HG03139 (cell line): ENCODE results near the gene DAO.
"Not testable (repeated sequence)": the region's sequence is repeated elsewhere in the genome, so short reads cannot be mapped to it uniquely, and the experiment has no call there.

ENCODE experiments used
- ATAC-seq: cut with Tn5 transposase; IDR thresholded peaks from one replicate; pipeline ENCODE4 v1.9.1; 2021; ENCODE audit not compliant: unreplicated experiment

DAO gene

DNA sequence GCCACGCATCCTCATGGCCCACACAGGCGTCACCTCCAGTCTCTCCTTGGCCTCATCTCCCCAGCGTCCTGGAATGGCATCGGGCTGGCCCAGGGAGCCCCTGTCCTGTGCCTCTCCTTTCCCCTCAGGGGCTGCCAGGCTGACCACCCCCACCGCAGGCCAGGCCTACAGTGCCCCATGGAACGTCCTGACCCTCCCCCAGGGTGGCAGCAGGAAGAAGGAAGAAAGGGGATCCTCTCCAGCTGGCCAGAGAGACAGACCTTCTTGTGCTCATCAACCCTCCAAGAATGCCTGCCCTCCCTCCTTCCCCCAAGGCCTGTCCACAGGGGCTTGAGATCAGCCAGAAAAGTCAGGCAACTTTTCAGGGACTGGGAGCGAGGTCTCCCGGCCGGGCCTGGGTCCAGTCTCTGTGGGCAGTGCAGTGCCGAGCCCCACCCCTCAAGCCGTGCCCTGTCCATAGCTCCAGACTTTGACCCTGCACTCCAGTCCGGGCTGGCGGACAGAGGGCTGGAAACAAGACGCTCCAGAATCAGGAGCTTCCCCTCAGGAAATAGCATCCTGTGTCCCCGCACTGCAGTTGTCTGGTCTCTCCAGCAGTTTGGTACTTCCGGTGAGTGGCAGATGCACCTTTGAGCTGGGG lies at the start of gene DAO:
TSS of gene DAO (plus strand) at position 478 of the 640 bp plus-strand sequence. CDS start 4,915 bp downstream, outside the sequence.
- ATAC-seq: no peak

DNA sequence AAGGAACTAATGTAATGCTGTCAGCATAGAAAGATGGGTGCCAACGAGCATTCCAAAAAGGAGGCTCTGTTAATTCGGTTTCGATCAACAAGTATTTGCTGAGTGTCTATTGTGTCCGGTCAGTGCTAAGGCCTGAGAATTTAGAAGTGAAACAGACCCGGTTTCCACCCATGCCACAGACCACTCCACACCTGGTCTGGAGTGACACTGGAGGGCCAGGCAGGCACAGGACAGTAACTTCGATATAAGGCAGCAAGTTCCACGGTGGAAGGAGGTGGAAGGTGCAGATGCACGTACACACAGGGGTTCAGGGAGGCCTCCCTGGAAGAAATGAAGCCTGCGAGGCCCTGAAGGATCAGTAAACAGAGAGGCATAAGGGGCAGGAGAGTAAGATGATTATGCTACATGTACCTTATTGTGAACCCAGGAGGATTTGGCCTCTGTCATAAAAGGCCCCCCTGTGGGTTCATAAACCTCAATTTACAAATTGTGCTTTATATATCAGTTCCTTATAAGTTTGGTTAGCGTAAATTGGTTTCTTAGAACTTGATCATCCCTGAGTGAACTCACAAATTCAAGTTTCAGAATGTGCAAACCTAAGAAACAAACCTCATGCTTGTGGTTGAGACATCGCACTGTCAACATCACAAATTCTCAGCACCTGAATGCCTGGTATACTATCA lies 48.4 kb upstream of the DAO start:
- ATAC-seq: peak; percentile 44

DNA sequence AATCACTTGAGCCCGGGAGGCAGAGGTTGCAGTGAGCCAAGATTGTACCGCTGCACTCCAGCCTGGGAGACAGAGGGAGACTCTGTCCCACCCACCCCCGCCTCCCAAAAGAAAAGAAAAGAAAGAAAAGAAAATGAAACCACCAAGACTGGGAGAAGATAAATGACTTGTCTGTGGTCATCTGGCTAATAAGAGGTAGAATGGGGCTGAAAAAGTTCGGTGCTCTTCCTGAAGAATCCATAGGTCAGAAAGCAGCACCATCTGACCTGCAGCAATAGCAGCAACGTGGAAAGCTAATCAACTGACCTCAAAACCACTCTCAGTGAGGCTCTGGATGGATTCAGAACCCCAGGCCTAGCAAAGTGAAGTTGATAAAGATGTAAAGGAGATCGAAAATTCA lies 47.7 kb upstream of the DAO start:
- ATAC-seq: no peak

DNA sequence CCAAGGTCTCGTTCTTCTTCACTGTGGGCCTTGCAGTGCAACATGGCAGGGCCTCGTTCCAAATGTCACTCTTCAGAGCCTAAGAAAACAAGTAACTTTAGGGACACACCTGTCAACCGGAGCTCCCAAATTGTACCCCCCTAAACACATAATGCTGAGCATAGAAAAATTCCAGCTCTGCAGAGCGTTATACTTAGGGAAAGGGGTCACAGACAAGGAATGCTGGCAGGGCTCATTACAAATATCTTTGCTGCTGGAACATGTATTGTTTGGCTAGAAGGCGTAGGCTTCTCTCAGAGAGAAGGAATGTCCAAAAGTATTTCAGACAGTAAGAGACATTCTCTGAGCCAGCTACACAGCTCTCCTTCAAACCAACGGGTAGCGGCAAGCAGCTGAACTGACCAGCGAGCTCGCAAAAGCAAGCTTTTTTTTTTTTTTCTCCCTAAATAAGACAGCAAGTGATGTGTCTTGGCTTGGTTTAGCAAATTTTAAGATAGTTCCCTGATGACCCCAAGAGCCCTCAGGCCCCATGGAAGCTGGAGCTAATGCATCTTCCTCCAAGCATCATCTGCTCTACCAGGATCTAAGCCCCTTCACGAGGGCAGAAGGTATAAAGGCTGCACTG lies 47.0 kb upstream of the DAO start:
- ATAC-seq: no peak

DNA sequence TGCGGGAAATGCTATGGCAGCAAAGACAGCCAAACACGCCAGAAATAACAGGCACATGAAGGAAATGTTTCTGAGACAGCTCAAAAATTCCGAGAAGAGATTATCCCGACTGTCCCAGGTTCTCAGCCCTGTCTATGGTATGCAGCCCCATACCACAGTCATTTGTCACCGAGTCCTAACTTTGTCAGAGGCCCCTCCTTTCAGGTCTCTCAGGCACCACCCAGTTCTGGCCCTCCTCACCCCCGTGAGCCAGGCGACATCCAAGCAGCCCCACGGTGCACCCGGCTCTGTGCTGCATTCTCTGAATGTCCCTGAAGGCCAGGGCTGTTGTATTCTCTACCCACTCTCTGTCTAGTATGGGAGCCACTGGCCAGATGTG lies 46.5 kb upstream of the DAO start:
- ATAC-seq: no peak

DNA sequence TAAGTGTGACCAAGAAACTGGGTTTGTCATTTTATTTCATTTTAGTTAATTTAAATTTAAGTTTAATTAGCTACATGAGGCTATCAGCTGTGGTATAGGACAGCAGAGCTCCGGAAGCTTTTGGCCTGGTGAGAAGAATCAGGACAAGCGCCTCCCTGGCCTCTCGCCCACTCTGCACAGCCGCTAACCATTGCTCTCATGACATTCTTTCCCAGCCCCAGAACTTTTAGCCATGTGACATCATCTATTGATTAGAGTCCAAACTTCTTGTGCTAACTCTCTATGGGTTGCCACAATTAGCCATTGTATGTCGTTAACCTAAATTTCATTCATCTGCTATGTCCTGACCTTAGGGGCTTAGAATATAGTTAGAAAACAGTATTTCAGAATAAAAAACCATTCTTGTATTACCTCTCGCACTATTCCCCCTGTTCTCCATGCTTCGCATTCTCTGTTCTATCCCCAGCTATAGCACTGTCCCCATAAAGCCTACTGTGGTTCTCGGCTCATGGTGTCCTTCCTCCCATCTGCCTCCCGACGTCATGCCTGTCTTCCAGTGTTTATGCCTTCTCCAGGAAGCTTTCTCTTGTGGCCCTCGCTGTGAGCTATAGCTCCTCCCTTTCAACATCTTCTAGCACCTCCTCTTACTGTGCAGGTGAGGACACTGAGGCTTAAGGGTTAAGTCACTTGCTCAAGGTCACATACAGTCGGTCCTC lies 46.0 kb upstream of the DAO start:
- ATAC-seq: no peak

DNA sequence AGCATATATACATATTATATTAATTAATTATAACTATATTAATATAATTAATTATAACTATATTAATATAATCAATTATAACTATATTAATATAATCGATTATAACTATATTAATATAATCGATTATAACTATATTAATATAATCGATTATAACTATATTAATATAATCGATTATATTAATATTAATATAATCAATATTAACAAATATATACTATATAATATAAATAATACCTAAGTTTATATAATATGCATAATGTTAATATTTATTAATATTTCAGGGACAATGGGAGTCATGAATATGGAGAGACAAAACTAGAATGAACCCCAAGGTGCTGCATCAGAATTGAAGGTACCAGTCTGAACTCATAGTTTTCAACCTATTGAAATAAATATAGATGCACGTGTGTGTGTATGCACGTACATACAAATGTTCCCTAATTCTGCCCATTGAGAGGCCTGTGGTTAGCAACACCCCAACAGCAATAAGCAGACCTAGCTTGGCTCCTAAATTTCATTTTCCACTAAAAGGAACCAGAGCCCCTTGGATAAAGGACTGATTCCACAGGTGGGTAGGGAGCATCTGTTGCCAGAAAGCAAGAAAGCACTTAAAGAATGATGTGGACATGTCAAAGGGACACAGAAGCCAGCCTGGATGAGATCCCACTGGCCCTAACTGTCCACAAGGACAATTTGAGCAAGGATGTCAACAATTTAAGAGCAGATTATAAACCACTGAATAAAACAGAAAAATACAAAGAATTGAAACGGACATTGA lies 43.8 kb upstream of the DAO start:
- no peak for ATAC-seq

DNA sequence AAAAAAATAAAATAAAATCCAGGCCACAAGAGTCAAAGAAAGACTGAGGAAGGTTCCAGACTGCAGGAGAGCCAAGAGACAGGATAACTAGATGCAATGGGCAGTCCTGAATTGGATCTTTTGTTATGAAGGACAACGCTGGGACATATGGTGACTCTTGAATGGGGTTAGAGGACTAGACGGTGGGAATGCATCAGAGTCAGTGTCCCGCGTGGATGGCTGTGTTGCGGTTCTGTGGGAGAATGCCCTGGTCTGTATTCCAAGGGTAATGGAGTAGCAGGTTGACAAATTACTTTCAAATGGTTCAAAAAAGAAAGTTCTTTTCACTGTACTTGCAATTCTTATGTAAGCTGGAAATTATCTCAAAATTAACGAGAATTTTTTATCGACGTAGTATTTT lies 42.7 kb upstream of the DAO start:
- ATAC-seq: no peak

DNA sequence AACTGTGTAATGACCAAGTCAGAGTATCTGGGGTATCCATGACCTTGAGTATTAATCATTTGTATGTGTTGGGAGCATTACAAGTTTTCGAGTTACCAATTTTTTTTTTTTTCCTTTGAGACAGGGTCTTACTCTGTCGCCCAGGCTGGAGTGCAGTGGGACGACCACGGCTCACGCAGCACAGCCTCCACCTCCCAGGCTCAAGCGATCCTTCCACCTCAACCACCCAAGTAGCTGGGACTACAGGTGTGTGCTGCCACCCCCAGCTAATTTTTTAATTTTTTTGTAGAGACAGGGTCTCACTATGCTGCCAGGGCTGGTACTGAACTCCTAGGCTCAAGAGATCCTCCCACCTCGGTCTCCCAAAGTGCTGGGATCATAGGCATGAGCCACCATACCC lies 42.2 kb upstream of the DAO start:
- no peak for ATAC-seq

DNA sequence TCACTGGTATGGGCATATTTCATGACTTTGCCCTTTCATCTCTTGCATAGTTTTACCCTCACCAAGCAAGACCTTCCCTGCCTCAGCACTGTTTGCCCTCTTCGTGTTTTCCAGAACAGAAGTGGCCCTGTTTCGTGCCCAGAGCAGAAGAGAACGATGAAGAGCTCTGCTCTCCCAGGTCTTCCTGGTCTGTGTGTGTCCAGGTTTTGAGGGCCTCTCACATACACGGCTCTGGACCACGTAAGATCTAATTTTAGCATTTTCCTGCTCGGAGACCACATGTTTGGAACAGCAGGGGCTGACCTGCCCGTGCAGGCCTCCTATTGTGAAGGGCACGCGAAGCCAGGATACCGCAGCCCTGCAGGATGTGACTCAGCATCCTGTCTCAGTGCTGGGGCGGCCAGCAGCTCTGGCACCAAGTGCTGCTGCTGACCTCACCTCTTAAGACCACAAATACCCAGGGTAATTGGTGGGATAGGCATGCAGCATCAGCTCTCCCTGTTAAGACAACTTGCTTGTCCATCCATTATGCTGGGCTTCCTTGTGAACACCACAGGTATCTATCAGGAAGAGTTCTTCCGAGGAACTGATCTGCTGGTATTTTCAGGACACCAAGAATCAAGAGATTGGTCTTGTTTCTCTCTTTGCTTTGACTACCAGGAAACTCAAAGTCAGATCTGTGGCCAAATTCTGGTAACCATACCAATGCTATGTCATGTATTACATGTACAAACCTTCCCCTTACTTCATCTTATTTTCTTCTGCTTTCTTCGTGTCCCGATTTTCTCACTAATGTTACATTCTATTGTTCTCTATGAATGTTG lies 41.5 kb upstream of the DAO start:
- ATAC-seq: peak; percentile 80

DNA sequence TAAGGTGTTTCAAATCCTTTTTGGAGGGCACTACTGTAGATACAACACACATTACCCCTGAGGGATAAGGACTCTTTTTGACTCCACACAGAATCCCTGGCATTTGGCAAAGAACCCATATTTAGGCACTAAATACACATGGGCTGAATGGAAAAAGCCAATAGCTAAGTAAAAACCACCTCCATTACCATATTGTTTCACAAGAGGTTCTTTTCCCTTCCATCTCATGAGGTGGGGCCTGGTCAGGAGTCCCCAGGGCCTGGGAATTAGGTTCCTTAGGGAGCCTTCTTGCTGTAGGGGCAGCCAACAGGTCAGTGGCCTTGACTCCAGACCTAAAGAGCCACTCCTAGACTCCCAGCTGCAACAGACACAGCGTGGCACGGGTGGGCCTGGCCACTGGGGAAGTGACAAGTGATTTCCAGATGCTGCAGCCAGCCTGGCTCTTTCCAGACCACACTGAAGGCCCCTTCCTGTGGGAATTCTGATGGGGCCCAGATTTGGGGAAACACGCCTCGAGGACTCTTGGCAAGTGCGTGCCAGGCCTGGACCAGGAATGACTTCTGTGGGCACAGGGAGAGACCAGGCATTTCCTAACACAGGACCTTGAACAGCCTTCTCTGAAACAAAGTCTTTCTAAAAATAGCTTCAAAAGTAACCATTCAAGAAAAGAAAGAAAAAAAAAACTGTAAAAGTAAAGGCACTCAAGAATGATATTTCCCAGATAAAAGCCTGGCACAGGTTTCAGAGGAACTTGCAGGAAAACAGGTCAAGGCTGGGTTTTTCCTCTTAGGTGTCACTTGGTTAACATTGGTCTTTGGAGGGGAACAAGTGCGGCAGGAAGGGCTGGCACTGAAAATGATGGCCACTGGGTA lies 40.6 kb upstream of the DAO start:
- ATAC-seq: no peak

DNA sequence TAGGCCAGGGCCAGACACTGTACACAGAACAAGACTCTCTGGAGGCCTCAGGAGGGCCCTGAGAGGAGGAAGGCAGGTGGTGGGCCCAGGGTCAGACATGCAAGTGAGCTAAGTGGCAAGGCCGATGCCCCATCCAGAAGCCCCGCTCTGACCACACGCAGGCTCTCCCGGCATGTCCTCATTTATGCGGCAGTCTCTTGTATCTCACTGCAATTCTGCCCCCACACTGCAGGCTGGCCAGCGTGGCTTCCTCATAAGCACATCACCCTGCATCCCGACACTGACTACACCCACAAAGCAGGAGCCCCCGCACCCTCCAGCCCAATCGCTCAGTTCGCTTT lies 40.0 kb upstream of the DAO start:
- ATAC-seq: no peak

DNA sequence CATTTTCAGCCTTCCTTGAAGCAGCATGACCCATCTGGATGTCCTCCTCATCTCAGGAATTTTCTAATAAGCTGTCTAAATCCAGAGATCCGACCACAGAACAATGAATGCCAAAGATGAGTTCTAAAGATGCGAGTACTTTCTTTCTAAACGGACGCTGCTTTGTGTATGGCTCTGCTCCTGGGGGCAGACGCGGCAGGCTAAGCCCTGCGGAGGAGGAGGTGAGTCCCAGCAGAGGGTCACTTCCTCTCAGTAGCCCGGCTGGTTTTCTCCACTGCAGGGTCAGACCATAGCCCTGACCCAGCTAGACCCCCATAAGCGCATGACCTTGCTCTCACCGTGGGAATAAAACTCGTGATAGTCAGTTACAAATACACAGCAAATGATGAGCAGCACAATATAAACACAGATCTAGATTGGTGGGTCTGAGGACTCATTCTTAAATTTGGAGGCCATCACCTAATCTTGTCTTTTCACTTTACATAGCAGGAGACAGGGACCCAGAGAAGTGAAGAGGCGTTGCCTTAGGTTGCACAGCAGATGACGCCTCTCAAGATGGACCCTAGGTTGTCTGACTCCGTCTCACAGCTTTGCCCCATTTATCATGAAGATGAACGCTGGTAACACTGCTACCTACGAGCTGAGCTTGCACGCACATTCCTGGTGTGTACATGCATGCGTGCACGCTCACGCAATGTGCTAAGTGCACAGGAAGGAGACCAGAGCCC lies 39.1 kb upstream of the DAO start:
- no peak for ATAC-seq

DNA sequence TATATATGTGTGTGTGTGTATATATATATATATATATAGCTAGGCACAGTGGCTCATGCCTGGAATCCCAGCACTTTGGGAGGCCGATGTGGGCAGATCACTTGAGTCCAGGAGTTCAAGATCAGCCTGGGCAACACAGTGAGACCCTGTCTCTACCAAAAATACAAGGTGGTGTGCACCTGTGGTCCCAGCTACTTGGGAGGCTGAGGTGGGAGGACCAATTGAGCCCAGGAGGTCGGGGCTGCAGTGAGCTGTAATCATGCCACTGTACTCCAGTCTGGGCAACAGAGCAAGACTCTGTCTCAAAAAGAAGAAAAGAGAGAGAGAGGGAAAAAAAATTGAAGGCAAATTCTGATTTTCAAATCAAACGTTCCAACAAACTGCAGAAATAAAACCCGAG lies 38.1 kb upstream of the DAO start:
- not testable (repeated sequence) for ATAC-seq

DNA sequence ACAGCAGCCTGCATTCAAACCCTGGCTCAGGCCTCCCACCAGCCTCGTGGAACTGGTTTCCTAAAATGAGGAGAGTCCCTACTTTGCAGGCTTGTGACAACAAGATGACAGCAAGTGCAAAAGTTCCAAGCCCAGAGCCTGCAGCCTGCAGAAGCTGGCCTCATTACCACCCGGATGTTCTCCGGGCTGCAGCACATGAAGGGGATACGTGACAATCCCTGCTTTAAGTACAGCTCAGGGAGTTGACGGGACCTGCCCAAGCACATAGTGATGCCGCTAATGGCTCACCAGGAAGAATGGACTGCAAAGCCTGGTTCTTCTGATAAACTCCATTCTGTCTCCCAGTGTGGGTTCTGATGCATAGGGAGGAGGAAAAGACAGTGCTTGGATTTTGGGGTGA lies 37.5 kb upstream of the DAO start:
- no peak for ATAC-seq

DNA sequence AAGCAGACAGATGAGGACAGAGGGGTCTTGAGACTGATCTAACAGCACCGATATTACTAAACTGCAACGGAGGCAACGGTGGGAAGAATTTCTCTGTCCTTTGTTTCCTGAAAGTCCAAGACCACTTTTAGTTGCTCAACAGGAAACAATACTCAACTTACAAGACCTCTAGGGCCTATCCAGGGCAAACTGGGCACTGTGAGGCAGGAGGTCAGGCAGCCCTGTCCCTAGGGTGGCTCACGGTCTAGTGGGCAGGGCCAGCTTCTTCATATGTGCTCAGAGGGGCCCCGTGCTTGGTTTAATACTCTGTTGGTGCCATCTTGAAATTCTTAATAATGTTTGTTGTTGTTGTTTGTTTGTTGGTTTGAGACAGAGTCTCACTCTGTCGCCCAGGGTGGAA lies 36.7 kb upstream of the DAO start:
- no peak for ATAC-seq

DNA sequence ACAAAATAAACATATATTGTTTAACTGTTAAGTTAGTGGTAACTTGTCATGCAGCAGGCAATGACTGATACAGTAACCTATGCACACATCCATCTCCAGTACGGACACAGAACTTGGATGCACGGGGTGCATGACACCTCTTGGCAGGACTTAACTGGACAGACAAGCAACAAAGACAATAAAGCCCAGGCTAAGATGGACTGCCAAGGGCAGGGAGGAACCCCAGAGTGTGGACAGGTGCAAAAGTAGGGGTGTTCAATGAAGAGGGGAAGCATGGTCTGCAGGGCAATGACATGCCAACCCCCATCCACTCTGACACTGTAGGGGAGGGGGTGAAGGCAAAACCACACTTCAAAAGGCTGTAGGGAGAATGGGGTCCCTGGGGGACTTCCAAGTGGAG lies 34.2 kb upstream of the DAO start:
- ATAC-seq: no peak

DNA sequence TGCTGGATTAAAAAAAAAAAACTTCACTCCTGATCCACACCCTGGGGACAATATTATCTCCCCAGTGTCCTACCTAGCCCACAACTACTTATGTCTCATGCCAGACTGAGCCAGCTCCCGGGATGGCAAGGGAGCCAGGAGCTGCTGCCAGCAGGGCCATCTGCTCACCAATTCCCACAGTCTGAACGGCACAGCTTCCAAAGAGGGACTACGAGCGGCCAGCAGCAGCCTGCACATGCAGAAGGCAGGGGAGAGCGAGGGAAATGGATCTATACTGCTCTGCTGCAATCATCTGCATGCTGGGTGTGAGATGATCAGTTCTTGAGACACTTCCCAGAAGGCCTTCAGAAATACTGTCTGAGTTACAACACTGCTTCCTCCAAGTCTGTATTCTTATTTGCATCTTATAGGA lies 33.6 kb upstream of the DAO start:
- no peak for ATAC-seq

DNA sequence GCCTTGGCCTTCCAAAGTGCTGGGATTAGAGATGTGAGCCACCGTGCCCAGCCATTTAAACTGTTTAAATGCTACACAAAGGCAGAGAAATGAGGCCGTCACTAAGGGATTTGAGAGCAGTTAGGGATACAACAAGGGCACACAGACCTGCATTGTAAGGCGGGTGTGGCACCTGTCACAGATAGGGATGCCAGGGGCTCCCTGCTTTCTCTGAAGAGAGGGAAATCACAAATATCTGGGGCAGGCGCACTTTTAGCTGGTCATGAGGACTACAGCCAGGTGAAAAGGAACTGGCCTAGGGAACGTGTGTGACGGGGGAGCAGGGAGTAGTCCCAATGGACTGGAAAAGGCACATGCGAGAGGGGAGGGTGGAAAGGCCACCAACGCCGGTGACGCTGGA lies 32.2 kb upstream of the DAO start:
- ATAC-seq: no peak
